ENCODE data around the gene HOXD8.

- TF ChIP-seq CTCF (IDR thresholded peaks at IDR 0.05; ENCODE audit: low read depth, low read length) (no peak), POLR2A (IDR thresholded peaks at IDR 0.05; ENCODE audit: extremely low read depth, insufficient read length) (no peak)
These were observed 11.6 kb upstream of the HOXD8 start for GRCh38 chr2:176117823-176118371.
